Hindlimb muscle (tissue), 1 donor: Measurements from ENCODE around the gene NT5DC4. TPM values are rescaled to one million over a fixed set of nuclear protein-coding genes. Genes with fewer than 3 reads are reported as not detected.

Experiments
- DNase-seq: peaks from one replicate; pipeline ENCODE4 v3.0.0-alpha.2; 2013
- polyA plus RNA-seq: library from polyadenylated mRNA; unstranded; fragments of 120-200 nt; gene quantifications from one replicate; pipeline ENCODE4 v1.2.1, GENCODE V29; 2013; ENCODE audit not compliant: insufficient read length

Gene NT5DC4
- polyA plus RNA-seq: not detected

DNA sequence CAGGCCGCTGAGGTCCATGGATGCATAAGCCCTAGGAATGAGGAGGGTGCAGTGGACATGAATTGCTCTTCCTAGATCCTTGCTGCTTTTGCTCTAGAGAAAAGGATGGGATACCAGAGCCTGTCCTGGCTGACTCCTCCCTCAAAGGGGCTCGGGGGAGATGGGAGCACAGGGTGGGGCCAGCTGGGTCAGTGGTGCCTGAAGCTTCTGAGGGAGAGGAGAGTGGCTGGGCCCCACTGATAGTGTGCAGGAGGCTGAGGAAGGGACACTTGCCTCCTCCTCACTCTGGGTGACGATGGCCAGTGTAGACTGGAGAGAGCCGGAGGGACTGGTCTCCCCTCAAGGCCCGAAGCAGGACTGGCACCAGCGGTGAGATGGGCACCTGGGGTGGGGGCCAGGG is at the start of gene NT5DC4:
Gene NT5DC4, plus strand, starts transcription at position 236 of the 400 bp plus-strand sequence. Its CDS starts 60 bp downstream, at position 296.
- DNase-seq: no peak

DNA sequence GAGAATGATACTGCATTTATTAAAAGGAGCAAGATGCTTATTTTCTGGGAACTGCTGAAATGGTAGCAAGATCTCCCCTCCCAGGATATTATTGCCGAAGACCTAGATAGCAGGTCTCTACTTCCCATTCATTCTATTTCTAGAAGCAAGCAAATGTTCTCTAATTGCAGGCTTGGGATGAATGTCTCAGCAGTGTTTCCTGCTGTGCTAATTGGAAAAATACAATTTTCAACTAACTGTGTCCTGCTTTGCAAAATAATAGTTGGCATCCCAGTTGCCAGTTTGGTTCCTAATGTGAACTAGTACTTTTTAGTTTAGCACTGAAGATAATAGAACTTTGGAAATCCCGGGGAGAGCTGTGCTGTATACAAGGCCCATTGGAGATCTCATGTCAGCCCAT is 49.0 kb upstream of the NT5DC4 start:
- DNase-seq: no peak

DNA sequence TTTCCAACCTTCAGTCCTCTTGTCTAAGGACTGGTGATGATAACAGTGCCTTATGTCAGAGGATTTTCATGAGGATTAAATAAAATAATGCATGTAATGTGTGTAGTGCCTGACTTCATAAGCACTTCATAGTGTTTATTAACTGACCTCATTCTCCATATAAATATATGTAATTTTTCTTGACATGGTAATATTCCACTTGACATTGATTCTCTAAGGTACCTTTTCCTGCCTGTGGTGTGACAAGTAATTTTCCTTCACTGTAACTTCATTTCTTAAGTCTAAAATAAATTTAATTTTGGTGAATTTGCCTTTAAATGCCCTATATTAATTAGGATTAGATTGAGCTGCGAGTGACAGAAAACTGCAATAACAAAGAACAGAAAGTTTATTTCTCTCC is 47.8 kb upstream of the NT5DC4 start:
- no peak for DNase-seq

DNA sequence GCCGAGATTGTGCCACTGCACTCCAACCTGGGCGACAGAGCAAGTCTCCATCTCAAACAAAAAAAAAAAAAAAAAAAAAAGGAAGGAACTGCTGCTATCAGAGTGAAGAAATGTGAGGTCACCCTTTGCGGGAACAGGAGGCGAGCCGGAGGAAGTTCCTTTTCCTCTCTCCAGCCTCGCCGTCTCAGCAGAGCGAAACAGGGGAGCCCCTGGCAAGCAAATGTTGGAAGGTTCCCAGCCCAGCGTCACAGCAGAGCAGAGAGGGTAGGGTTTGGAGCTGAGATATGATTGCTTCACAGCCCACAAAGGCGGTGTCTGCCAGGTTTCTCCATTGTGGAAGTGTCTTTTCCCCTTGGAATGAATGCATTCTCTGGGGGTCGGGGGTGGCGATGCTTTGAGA is 46.6 kb upstream of the NT5DC4 start:
- no peak for DNase-seq

DNA sequence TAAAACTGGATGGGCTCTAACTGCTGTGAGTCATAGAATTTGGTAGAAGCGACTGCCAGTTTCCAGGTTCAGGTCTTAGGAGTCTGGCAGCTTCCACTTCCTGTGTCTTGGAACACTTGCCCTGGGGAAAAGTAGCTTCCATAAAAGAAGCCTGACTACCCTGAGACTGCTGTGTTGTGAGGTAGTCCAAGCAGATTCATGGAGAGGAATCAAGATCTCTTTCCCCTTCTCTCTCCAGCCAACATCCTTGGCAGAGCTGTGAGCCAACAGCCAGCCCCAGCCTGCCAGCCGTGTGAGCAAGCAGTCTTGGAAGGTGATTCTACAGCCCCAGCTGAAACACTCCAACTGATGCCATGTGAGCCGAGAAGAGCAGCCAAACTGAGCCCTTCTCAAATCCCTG is 41.3 kb upstream of the NT5DC4 start:
- DNase-seq: peak; percentile 30

DNA sequence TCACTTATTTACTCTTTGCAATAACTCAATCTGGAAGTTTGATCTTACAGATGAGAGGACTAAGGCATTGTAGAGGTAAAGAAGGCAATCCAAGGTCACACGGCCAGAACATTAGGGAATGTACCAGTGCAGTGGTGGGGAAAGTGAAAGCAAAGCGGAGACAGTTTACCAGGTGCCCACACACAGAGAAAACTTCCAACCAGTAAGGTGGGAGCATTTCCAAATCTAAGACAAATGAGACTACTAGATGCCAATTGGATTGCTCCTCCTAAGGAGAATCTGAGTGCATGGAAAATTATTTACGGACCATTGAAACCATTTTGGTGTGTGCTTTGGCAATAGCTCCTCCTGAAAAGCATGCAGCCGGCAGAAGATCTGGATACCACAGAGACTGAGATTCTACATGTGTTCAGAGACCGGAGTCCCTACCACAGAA is 40.1 kb upstream of the NT5DC4 start:
- no peak for DNase-seq

DNA sequence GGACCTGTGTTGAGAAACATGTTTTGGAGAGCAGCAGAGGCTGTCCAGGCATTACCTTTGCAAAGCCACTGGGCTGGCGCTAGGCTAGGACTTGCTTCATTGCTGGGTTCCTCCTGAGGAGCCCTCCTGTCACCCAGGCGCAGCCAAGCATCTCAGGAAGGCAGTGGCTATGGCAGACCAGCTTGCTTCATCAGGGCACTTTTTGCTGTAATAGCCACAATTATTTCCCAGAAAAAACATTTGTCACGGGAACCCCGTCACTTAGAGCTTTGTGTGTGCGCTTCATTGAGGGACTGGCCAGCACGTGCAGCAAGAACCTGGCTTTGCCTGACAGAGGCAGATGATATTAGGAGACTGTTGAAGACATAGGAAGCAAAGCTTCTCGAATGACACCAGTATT is 38.7 kb upstream of the NT5DC4 start:
- no peak for DNase-seq

DNA sequence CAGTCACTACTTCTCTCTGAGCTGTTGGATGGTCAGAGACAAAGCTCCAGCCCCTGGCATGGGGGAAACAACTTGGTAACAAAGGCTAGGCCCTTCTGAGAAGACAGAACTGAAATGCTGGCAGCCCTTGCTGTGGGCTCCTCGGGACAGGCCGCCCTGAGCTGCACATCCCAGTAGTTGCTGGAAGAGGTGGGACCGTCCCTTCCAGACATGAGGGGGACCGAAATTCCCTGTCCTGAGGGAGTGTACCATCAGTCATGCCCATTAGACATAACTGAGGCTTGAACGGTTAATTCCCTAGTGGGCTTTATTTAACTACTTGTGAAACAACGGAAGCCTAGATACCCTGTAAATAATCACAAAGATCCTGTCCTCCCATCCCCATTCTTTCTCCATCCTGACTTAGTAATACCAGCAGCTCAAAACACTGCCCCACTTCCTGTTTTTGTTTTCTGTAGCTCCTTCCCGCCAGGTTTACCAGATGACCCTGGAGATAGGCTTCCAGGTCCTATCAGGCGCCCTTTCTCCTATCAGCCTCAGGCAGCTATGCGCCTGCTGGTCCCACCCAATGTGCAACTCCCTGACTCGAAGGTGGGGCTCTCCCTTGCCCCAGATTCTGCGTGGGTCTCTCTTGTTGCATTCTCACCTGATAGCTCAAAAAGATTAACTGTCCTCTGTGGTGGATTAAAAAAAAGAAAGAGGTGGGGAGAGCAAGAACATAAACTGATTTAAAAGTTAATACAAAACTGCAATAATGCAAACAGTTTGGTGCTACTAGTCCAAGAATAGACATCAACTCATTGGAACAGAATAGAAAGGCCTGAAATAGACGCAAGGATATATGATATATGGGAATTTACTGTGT is 37.0 kb upstream of the NT5DC4 start:
- DNase-seq: no peak

DNA sequence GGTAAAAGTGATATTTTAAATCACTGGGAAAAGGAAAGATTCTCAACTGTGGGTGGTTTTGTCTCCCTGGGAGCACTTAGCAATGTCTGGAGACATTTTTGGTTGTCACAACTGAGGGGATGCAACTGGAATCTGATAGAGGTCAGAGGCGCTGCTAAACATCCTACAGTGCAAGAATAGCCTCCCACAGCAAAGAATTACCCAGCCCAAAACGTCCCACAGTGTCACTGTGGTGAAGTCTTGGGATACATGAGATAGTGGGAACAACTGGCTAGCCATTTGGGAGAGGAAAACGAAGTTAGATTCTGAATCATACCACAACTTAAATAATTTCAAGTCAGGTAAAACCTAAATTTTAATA is 36.4 kb upstream of the NT5DC4 start:
- no peak for DNase-seq

DNA sequence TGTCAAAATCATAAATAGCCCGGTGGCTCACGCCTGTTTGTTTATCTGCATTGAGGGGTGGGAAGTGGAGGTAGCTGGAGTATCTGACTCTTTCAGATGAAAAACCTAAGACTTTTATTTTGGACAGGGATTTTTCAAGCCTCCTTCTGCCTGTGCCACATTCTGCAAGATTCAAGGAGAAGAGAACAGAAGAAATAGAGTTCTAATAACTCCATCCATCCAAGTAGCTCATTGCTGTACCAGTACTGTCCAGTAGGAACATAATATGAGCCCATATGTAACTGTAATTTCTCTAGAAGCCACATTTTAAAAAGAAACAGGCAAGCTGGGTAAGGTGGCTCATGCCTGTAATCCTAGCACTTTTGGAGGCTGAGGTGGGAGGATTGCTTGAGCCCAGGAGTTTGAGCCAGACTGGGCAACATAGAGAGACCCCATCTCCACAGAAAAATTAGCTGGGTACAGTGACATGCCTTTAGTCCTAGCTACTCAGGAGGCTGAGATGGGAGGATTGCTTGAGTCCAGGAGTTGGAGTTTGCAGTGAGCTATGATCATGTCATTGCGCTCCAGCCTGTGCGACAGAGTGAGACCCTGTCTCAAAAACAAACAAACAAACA is 35.4 kb upstream of the NT5DC4 start:
- DNase-seq: no peak

DNA sequence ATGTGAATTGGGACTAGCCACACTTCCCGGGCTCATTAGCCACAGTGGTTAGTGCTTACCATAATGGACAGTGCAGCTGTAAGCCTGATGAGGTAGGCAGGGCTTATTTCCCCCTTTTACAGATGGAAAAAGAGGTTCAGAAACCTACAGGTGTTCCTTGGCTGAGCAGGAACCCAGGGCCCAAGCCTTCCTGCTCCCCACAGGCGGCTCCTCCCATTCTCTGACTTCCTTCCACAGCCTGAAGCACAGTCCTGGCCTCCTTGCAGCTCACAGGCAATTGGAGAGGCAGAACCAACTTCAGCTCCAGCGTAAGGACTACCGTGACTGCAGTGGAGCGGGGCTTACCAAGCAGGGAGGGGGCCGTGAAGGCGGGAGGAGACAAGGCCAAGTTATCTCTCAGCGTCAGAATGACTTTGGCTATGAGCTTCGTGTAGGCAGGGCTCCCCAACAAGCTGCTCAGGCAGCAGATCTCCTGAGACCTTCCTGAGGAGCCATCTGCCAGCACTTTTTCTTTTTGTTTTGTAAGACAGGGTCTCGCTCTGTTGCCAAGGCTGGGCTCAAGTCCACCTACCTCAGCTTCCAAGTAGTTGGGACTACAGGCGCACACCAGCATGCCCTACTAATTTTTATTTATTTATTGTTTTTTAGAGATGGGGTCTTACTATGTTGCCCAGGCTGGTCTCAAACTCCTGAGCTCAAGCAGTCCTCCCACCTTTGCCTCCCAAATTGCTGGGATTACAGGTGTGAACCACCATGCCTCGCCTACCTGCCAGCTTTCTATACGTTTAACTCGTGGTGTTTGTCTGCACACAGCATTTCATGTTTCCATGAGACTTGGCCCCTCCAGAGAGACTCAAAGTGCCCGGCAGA is 34.2 kb upstream of the NT5DC4 start:
- DNase-seq: no peak

DNA sequence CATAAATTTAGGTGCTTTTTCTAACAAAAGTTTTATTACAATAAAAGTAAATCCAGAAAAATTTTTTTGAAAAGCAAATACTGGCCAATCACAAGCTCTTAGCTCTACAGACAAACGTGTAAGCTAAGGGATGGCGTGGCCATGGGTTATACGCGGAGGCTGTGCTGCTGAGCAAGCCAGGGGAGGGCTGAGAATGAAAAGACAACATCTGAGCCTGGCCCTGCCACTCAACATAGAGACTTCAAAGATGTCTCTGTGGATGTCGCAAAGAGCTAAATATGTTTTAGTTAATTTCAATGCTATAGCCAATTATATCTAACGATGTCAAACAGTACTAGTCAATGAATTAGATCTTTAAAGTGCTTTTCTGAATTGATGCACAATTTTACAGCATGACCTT is 33.3 kb upstream of the NT5DC4 start:
- no peak for DNase-seq

DNA sequence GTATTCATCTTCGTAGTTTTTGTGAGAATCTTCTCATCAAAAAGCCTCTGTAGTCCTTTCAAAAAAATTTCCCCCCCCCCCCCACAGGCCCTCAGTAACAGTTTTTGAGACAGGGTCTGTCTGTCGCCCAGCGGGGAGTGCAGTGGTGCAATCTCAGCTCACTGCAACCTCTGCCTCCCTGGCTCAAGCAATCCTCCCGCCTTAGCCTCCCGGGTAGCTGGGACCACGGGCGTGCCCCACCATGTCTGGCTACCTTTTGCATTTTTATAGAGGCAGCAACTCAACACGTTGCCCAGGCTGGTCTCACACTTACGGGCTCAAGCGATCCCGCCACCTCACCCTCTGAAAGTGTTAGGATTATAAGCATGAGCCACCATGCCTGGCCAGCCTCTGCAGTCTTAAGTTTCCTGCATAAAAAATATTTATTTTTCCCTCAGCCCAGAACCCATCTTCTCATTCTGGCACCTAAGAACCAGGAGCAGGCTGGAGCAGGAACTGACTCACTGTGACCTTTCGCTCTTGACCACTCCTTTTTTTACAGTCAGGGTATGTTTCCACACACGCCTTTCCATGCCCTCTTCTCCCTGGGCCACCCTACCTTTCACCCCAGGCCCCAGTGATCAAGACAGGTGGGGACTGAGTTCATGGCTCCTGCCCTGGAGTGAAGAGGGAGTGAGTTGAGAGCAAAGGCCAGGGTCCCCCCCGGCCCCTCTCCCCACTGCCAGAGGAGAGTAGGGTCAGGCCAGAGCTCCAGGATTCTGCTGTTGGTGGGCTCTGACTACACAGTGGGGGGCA is 32.5 kb upstream of the NT5DC4 start:
- no peak for DNase-seq

DNA sequence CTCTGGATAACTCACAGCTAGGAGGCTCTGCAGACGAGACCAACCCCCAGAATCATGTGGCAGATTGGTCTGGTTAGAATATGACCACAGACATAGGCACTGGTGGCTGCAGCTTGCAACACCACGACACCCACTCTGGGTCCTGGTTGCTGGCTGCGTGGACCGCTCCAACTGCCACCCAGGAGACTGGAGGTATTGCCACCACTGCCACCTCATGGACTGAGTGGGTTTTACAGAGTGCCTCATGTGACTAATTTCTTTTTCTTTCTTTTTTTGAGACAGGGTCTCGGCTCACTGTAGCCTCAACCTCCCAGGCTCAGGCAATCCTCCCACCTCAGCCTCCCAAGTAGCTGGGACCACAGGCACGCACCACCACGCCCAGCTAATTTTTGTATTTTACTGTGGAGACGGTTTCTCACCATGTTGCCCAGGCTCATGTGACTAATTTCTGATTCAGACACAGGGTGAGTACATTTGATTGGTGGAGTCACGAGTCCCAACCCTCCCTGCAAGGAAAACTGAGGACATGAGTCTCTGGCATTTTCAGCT is 29.9 kb upstream of the NT5DC4 start:
- DNase-seq: no peak

DNA sequence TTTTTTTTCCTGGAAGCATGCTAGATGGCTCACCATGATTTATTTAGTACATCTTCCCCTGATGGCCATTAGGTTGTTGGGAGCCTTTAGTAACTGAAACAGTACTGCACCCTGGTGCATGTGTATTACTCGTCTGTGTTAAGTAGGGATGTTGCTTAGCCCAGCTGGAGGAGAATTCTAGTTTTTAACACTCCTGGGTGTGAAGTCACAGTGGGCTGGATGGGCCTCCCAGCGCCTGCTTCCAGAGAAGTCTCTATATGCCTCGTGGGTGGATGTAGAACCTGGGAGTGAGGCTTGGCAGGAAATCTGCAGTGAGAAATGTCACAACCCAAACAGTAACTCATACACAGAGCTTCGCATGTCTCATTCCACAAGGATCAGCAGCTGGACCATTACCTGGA is 28.9 kb upstream of the NT5DC4 start:
- no peak for DNase-seq

DNA sequence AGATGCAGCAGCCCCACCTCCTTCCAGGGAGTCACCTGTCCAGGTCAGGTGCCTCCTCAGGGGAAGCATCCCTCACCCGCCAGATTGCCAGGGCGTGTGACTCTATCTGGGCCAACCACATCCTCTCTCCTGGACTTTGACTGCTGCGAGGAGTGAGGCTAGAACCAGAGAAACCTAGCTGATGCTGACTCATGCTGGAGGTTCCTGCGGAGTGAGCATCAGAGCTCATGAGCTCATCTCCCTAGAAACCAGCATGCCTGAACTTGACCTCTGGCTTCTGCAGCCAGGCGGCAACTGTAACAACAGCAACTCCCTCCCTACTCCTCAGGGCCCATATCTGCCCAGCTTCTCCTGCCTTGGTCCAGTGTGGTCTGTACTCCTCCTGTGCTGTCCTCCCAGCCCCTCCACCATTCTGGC is 28.3 kb upstream of the NT5DC4 start:
- no peak for DNase-seq

DNA sequence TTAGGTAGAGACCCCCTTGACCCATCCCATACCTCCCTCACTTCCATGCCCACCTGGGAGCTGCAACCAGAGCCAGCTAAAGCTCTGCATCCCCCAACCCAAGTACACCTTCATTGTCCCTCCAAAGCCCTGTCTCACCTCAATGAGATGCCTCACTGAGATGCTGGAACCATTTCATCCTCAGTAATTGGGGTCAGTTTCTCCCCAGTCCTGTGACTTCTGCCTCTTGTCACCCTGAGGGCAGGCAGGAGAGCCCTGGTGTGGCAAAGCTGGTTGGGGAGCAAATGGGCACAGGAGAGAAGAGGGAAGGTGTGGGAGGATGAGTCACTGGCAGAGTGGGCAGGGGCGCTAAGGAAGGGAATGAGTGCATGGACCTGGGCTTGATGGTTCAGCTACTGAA is 27.9 kb upstream of the NT5DC4 start:
- DNase-seq: no peak

DNA sequence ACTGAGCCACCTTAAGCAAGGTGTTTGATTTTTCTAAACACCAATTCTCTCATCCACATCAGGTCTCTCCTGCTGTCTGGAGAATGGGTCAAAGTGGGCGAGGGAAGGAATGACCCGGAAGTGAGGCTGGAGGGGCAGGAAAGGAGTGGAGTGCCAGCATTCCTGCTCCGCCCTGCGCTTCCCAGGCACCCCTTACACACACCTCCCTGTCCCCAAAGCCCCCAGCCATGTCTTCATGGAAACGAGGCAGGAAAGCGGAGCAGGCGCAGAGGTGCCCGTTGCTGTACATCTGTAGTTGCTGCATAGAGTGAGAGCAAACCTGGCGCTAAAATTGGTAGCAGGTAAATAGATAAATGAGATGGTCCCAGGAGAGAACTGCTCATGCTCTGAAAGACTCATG is 27.2 kb upstream of the NT5DC4 start:
- no peak for DNase-seq

DNA sequence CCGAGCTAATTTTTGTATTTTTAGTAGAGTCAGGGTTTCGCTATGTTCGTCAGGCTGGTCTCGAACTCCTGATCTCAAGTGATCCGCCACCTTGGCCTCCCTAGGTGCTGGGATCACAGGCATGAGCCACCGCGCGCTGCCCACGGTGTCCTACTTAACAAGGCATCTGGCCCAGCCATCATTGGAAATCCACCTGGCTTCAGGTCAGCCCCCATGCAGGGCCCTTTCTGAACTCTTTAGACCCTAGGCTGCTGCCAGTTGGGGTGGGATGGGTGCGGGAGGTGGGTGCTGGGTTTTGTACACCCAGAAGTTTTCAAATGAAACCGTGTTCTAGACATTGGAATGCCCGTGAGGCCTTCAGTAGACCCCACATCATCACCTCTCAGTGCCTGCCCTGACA is 26.6 kb upstream of the NT5DC4 start:
- DNase-seq: no peak

DNA sequence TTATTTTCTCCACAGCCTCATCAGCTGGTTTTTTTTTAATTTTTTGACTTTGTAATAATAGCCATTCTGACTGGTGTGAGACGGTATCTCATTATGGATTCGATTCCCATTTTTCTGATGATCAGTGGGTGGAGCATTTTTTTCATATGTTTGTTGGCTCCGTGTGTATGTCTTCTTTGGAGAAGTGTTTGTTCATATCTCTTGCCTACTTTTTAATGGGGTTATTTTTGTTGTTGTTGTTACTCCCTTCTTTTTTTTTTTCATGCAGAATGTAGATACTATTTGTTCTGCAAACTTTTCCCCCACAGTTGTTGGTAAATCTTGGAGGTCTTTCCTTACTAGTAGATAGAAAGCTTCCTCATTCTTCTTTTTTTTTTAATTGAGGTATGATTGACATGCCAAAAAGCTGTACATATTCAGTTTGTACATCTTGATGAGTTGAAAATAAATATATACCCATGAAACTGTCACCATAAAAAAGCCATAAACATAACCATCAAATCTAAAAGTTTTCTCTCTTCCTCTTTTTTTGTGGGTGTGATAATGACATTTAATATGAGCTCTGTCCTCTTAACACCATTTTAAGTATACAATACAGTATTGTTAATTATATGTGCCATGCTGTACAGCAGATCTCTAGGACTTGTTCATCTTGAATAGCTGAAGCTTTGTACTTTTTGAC is 21.8 kb upstream of the NT5DC4 start:
- DNase-seq: no peak

DNA sequence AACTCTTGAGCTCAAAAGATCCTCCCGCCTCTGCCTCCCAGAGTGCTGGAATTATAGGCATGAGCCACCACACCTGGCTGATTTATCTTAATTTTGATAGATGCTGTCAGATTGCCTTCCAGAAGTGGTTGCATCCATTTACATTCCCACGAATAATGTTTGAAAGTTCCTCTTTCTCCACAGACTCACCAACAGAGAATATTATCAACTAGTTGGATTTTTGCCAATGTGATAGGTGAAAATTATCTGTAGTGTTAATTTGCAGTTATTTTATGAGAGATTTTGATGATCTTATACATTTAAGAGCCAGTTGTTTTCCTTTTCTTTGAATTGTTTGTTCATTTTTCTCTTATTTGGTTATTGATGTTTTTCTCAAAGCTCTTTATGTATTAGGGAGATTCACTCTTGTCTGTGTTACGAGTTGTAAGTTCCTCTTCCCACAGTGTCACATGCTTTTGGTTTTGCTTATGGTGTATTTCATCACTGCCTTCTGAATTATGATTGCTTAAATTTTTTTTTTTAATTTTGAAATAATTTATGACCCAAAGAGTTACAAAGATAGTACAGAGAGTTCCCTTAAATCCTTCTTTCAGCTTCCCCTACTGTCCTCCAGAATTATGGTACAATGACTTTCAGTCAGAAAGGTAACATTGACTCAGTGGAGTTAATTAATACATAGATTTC is 20.7 kb upstream of the NT5DC4 start:
- DNase-seq: no peak
